HG03354 (cell line): ENCODE data around the gene BTBD2.

Experiments
- ATAC-seq: cut with Tn5 transposase; IDR thresholded peaks from one replicate; pipeline ENCODE4 v1.9.1; 2021; ENCODE audit warnings: mild to moderate bottlenecking; ENCODE audit not compliant: unreplicated experiment, poor library complexity, severe bottlenecking

BTBD2 gene

DNA sequence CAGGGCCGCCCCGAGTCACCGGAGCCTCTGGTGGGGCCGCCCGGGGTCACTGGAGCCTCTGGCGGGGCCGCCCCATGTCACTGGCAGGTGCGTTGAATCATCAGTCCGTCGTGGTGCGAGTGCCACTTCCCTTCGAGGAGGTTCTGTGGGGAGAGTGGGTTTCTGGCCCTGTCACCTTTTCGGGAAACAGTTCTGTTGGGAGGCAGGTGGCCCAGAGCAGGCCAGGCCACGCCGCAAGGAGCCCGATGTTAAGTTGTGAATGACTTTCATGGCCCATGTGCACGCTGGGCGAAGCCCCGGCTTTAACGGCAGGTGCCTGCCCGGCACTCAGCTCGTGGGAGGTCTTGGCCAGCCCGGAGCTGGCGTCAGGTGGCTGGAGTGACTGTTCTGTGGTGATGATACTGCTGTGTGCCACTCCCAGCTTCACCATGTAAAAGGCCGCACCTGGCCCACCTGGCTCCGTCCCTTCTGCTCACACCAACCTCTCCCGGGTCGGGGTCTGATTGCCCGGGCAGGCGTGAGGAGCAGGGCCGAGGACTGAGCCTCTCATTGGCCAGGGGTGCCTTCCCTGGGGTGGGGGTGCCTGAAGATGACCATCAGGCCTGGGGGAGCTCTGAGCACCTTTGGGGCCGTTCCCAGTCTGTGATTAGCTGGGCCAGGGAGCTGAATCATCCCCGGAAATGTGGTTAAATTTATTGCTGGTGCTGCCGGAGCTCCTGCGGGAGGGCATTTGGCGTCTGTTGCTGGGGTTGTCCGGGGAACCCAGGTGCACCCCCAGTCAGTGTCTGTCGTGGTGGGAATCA lies 45.3 kb downstream of the BTBD2 start:
- ATAC-seq = no peak

DNA sequence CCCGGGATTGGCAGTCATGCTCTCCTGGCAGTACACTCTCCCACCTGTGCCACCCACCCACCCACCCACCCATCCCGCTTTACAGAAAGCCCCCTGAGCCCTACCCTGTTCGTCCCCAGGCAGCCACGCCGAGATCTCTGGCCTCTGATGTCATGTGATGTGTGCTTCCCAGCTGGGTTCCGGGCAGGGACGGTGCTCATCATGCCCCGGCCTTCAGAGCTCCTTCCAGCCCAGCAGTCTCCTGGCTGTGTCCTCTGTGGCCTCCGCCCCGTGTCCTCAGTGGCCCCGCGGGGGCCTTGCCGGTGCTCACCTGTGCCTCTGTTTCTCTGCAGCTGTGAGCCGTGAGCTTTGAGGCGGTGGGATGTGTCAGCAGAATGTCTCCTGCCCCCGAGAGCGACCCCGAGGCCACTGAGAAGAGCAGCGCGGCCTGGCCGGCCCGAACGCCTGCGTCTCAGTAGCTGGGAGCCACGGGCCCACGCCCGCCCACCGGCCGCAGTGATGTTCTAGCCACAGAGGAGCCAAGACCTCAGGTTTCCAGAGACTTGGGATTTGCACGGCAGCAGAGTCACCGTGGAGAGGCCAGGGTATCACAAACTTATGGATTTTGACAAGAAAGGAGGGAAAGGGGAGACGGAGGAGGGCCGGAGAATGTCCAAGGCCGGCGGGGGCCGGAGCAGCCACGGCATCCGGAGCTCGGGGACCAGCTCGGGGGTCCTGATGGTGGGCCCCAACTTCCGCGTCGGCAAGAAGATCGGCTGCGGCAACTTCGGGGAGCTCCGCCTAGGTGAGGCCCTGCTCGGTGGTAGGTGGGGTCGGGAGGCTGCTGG lies 46.1 kb downstream of the BTBD2 start:
- ATAC-seq = no peak

DNA sequence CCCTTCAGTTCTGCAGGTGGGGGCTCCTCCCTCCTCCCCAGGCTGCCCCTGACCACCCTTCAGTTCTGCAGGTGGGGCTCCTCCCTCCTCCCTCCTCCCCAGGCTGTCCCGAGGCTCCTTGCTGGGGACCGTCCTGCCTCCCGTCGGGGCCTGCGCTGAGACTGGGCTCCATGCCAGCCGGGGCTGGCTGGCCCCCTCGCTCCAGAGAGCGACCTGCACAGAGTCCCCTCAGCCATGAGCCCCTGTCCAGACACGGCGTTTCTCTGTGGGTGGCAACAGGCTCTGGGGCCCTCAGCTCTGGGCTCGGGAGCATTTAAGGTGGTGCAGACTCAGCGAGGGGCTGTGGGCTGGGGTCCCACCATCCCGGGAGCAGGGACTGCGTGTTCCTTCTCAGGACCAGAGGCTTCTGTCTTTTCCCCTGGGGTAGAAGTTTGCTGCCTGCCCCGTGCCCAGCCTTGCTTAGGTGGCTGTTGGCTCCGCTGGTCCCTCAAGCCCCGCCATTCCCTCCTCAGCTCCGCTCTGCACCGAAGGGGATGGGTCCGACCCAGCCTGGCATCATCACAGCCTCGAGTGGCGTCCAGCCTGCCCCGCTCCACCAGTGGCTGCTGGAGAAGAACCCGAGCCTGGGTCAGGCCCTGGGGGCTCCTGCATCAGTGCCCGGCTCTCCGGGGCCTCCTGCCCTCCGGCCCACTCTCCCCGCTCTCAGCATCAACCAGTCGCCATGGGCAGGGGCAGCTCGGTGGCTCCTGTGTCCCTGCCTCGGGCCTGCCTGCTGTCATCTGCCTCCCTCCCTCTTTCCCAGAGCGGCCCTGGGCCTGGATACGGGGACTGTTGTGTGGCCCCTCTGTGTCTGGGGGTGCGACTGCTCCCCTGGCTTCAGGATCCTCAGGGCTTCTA lies 47.0 kb downstream of the BTBD2 start:
- no peak for ATAC-seq

GRCh38 chr19:1967087-1967608 lies 48.4 kb downstream of the BTBD2 start:
- ATAC-seq = no peak

GRCh38 chr19:1962674-1963073 lies 52.8 kb downstream of the BTBD2 start:
- ATAC-seq = no peak

GRCh38 chr19:1961000-1961883 lies 54.3 kb downstream of the BTBD2 start:
- no peak for ATAC-seq

DNA sequence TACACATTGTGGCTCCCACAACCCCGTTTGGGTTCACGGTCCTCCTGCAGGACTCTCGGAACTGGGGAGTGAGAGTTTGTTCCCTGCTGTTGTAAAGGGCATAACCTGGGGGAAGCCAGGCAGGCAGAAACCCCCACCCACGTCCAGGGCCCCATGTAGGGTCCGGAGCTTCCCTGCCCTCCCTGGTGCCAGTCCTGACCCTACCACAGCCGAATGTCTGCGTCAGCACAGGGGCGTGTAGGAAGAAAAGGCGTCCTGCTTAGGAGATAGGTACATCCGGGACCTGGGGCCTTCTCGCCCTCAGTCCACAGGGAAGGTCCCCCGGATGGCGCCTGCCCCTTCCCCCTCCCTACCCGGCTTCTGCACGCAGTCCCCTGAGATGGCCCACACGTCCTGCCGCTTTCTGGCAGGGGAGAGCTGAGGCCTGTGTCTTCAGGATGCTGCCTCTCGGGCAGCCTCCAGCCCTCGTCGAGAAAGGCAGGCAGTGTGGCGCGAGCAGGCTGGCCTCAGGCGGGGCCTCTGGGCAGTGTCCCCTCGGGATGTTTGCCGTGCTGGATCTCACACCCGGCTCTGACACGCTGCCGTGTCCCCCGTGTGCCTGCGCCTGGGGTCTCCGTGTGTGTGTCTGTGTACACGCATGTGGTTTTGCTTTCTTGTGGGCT lies 55.5 kb downstream of the BTBD2 start:
- ATAC-seq = no peak

- no peak for ATAC-seq
Observed at GRCh38 chr19:1957562-1958248, 57.8 kb downstream of the BTBD2 start.

DNA sequence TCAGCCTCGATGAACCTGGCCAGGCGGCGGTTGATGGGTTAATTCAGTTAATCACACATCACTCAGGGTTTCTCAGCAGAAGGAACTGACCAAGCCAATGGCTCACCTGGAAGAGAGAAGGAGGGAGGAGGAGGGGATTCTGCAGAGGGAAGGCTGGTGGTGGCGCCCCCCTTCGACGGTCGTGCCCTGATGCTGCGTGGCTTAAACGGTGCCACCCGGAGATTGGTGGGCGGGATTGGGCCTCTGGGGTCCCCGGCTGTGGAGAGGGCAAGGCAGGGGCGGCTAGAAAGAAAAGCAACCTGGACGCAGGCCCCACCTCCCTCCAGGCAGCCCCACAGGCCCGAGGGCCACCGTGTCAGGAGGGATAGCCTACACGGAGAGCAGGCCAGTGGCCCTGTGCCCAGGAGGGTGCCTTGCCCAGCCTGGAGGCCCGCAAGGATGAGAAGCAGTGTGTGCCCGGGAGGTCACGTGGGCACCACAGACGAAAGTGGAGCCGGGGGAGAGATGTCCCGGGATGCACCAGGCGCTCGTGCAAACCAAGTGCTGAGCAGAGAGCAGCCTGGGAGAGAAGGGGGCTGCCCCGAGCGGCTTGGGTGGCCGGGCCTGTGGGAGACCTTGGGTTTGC lies 58.5 kb downstream of the BTBD2 start:
- no peak for ATAC-seq

GRCh38 chr19:1956122-1956494 lies 59.4 kb downstream of the BTBD2 start:
- ATAC-seq = no peak

DNA sequence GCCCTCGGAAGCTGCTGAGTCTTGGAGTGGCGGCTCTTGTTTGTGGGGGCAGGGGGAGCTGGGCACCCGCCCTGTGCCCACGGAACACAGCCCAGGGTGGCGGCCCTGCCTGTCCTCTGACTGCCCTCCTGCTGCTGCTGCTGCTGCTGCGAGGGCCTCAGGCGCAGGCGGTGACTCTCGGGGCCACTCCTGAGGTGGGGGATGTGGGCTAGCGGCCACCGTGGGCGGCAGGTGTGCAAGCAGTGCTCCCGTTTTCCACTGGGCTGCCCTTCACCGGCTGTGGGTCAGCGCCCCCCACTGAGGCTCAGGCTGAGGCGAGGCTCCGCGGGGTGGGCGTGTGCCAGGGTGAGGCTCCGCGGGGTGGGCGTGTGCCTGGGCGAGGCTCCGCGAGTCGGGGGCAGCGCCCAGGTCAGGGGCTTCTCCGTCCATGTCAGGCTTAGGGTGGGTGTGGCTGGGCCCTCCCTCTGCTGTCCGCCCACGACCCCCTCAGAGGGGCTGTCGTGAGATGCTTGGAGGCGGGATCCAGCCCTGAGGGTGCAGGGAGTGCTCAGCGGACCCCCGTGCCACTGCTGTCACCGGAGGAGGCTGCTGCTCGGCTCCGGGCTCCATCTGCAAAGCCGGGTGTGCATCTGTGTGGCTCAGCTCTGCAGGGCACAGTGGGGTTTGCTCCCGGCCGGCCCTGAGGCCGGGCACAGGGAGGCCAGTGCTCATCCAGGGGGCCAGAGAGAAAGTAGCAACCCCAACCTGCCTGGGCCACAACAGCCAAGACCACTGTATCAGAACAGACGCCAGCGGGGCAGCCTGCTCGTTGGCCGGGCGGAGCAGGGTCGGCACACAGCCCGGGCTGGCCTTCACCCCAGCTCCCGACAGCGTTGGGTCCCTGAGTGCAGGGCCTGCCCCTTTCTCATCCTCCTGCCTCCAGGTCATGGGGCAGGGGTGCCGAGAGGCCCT lies 60.1 kb downstream of the BTBD2 start:
- no peak for ATAC-seq

DNA sequence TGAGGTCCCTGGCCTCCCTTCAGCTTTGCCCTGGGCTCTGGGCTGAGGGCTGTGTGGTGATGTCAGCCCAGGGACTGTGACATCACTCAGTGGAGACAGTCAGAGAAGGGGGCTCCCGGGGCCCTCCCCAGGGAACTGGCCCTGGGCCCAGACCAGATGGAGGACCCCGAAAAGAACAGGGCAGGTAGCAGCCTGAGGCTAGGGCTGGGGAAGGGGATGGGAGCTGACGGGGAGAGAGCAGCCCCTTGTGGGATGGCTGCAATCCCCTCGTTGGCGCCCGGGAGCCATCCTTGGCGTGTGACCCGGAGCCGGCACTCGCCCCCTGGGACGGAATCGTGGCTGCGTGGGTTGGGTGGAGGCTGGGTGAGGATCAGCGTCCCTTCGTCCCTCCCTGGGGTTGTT lies 61.0 kb downstream of the BTBD2 start:
- ATAC-seq = no peak

DNA sequence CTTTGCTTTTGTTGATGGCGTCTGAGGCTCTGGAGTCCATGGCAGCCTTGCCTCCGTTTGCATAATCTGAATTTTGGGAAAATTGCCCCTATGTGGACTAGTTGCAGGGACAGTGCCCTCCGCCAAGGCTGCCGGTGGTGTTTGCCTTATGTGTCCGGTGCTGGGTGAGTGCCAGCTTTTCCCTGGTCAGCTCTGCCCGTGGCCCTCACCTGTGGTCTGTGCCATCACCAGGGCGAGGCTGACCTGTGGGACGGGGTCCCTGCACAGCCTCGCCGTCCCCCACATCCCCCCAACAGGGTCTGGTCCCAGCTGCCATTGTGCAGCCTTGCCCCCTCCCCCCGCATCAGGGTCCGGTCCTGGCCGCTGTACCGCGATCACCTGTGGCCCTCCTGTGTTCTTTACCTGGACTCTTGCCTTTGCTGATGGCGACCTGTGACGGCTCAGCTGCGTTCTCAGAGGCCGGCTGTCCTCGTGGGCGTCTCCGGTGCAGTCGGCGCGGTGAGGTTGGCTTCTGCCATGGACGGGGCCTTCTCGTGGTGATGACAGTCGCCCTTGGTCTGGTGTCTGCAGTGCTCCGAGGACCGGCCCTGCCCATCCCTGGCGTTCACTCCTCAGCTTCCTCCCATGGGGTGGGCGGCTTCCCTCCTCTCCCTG lies 61.9 kb downstream of the BTBD2 start:
- ATAC-seq = no peak

DNA sequence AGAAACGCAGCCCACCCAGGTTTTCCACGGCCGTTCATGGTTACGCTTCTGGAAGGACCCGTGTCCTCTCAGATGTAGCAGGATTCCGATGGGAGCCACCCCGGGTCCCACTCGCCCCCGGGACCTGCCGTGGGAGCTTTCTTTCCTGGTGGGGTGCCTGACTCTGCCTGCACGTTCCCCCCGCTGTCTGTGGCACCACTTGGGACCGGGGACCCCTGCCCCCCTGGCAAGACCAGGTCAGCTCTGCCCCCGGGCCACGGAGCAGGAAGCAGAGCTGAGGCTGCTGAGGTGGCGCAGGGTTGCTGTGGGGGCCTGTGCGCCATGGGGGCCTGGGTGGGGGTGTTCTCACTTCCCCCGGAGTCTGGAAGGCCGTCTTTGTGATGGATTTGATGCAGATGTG lies 62.5 kb downstream of the BTBD2 start:
- no peak for ATAC-seq

GRCh38 chr19:1952635-1953034 lies 62.9 kb downstream of the BTBD2 start:
- ATAC-seq = no peak

GRCh38 chr19:1950640-1951039 lies 64.9 kb downstream of the BTBD2 start:
- ATAC-seq = no peak
